Ovary (tissue), 3 donors: ENCODE results near the gene CASK.

Experiments
- CTCF ChIP-seq, 3 donors: fragments of 450-650 bp in 2 of 3; fragments of 200-600 bp in 1 of 3; IDR thresholded peaks; one replicate each; pipeline versions ENCODE4 v1.5.1 to v1.8.0; 2016 to 2022; ENCODE audit warnings: antibody characterized with exemption in 3 of 3, mild to moderate bottlenecking in 1 of 3
- EP300 ChIP-seq: sonication (generic); formaldehyde crosslinking; IDR thresholded peaks from one replicate; pipeline ENCODE4 v1.6.1; 2017; ENCODE audit warnings: antibody characterized with exemption
- POLR2A ChIP-seq: fragments of 450-650 bp; IDR thresholded peaks from one replicate; pipeline ENCODE4 v1.6.1; 2017; ENCODE audit warnings: antibody characterized with exemption, mild to moderate bottlenecking, moderate library complexity
- donor health status: DM: no; HTN: no; CAD: no.

- no peak for TF ChIP-seq CTCF (IDR thresholded peaks at IDR 0.05)
- TF ChIP-seq POLR2A = no peak
- TF ChIP-seq EP300 = no peak
Measured at GRCh38 chrX:41470706-41471105, 452.6 kb downstream of the CASK start.
